ENCODE results near the gene CNGB1. TPM values are rescaled to one million over a fixed set of nuclear protein-coding genes. Genes with fewer than 3 reads are reported as not detected.
"Not testable (repeated sequence)": the region's sequence is repeated elsewhere in the genome, so short reads cannot be mapped to it uniquely, and the experiment has no call there.

The CNGB1 gene
- total RNA-seq, 1 experiment from 2014 or later, result not detected

GRCh38 chr16:57906382-57907316 is 64.3 kb downstream of the CNGB1 start:
- no peak for DNase-seq (ENCODE audit: low read depth)

GRCh38 chr16:57904101-57904500 is 66.8 kb downstream of the CNGB1 start:
- DNase-seq (ENCODE audit: low read depth), result no peak

GRCh38 chr16:57903656-57904055 is 67.3 kb downstream of the CNGB1 start:
- DNase-seq (ENCODE audit: low read depth), result no peak

- no peak for DNase-seq (ENCODE audit: low read depth)
Observed at GRCh38 chr16:57901480-57902069, 69.4 kb downstream of the CNGB1 start.

- DNase-seq (ENCODE audit: low read depth), result no peak
Observed at GRCh38 chr16:57900796-57901479, 70.0 kb downstream of the CNGB1 start.

- DNase-seq (ENCODE audit: low read depth), result peak; percentile 68
Observed at GRCh38 chr16:57899771-57900661, 70.9 kb downstream of the CNGB1 start.

GRCh38 chr16:57898961-57899360 is 72.0 kb downstream of the CNGB1 start:
- peak; percentile 60 for DNase-seq (ENCODE audit: low read depth)

- DNase-seq (ENCODE audit: low read depth), result no peak
Observed at GRCh38 chr16:57897996-57898395, 72.9 kb downstream of the CNGB1 start.

- no peak for DNase-seq (ENCODE audit: low read depth)
Observed at GRCh38 chr16:57897053-57897784, 73.7 kb downstream of the CNGB1 start.

GRCh38 chr16:57895081-57895547 is 75.8 kb downstream of the CNGB1 start:
- DNase-seq (ENCODE audit: low read depth), result not testable (repeated sequence)

GRCh38 chr16:57894390-57895080 is 76.4 kb downstream of the CNGB1 start:
- DNase-seq (ENCODE audit: low read depth), result no peak

GRCh38 chr16:57893559-57894389 is 77.2 kb downstream of the CNGB1 start:
- DNase-seq (ENCODE audit: low read depth), result peak; percentile 97

- peak; percentile 36 for DNase-seq (ENCODE audit: low read depth)
Observed at GRCh38 chr16:57893217-57893558, 77.7 kb downstream of the CNGB1 start.

GRCh38 chr16:57892447-57893096 is 78.4 kb downstream of the CNGB1 start:
- DNase-seq (ENCODE audit: low read depth), result peak; percentile 68

- peak; percentile 98 for DNase-seq (ENCODE audit: low read depth)
Observed at GRCh38 chr16:57892041-57892440, 78.9 kb downstream of the CNGB1 start.

- no peak for DNase-seq (ENCODE audit: low read depth)
Observed at GRCh38 chr16:57890752-57891111, 80.2 kb downstream of the CNGB1 start.

- peak; percentile 58 for DNase-seq (ENCODE audit: low read depth)
Observed at GRCh38 chr16:57889960-57890751, 80.8 kb downstream of the CNGB1 start.

GRCh38 chr16:57889522-57889921 is 81.4 kb downstream of the CNGB1 start:
- DNase-seq (ENCODE audit: low read depth), result no peak
